Measurements from ENCODE around the gene ATOSA. TPM values are rescaled to one million over a fixed set of nuclear protein-coding genes. Genes with fewer than 3 reads are reported as not detected.

The ATOSA gene
- total and polyA plus RNA-seq, 4 donors: 12.8 to 77.8 (median 26.1) TPM

DNA sequence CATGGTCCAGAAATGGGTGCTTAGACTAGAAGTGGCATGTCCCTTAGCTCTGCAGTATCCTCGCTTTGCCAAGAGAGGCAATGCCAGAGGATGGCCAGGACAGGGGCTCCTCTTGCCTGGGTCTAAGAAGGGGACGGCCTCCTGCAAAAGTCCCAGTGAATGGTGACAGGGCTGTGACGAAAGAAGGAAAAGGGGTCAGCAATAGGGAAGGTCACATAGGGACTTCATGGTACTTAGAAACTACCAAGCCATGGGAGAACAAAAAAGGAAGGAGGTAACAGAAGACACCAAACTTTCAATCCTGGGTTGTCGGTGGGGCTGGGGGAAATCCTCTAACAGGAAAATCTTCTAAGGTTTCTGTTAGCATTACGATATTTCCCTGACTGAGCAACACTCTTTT is 36.2 kb upstream of the ATOSA start:
- WGBS: 74% methylated on average over 5 of the region's 5 CpGs
- Histone ChIP-seq H3K27me3 (ENCODE audit: control insufficient read depth in 4 of 4, insufficient read depth in 4 of 4, low read length in 3 of 4) (no peaks in the 10 kb centered on the region), H3K9ac (ENCODE audit: low read depth in 1 of 2, low read length in 2 of 2) (no peak overlapping the region), H3K36me3 (ENCODE audit: control insufficient read depth in 4 of 4, insufficient read depth in 3 of 4, low read depth in 1 of 4, low read length in 3 of 4) (no peaks in the 10 kb centered on the region), H3K4me3 (ENCODE audit: low read depth in 1 of 3, low read length in 3 of 3) (no peak overlapping the region), H3K9me3 (ENCODE audit: control insufficient read depth in 4 of 4, low read length in 3 of 4) (no peaks in the 10 kb centered on the region), H3K4me1 (ENCODE audit: control insufficient read depth in 4 of 4, insufficient read depth in 4 of 4, low read length in 3 of 4) (peaks cover 0 to 3% (median under 1%) of the 10 kb centered on the region in 4 donors), H3K27ac (ENCODE audit: low read depth in 1 of 2, low read length in 2 of 2) (no peak overlapping the region)
- DNase-seq (ENCODE audit: low spot score): no peak
- TF ChIP-seq EGR1 (IDR thresholded peaks at IDR 0.05; ENCODE audit: low read depth in 2 of 2) (no peak), HNF4A (conservative IDR thresholded peaks at IDR 0.05) (no peak), YY1 (IDR thresholded peaks at IDR 0.05) (no peak), FOXA1 (IDR thresholded peaks at IDR 0.05) (no peak), TAF1 (conservative IDR thresholded peaks at IDR 0.05) (no peak)
- TF ChIP-seq, protein P1, sequence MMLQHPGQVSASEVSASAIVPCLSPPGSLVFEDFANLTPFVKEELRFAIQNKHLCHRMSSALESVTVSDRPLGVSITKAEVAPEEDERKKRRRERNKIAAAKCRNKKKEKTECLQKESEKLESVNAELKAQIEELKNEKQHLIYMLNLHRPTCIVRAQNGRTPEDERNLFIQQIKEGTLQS (IDR thresholded peaks at IDR 0.05): no peak

DNA sequence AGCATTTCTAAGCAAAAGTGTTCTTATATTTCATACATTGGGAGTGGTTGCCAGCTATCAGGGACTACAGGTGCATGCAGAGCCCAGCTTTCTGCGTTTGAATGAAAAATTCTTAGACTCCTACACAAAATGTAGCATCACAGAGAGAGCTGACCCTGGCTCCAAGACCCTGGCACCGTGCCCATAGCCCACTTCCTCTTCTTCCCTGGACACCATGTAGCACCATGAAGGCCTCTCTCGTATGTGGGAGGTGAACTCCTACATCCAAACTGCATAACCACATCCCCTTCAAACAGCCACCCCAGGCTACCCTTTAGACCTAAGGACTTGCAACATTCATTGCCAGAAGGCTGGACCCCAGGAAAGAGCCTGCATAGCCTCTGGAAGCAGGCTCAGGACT is 35.8 kb upstream of the ATOSA start:
- H3K9ac ChIP-seq (ENCODE audit: low read depth in 1 of 2, low read length in 2 of 2): no peak overlapping the region
- H3K27me3 ChIP-seq (ENCODE audit: control insufficient read depth in 4 of 4, insufficient read depth in 4 of 4, low read length in 3 of 4): no peaks in the 10 kb centered on the region
- no peaks in the 10 kb centered on the region for H3K36me3 ChIP-seq (ENCODE audit: control insufficient read depth in 4 of 4, insufficient read depth in 3 of 4, low read depth in 1 of 4, low read length in 3 of 4)
- no peak overlapping the region for H3K27ac ChIP-seq (ENCODE audit: low read depth in 1 of 2, low read length in 2 of 2)
- 71% methylated on average over 3 of the region's 3 CpGs for WGBS
- no peak for TF ChIP-seq GABPA (IDR thresholded peaks at IDR 0.05 in 1 of 2, conservative IDR thresholded peaks at IDR 0.05 in 1 of 2)
- TF ChIP-seq, protein P2, sequence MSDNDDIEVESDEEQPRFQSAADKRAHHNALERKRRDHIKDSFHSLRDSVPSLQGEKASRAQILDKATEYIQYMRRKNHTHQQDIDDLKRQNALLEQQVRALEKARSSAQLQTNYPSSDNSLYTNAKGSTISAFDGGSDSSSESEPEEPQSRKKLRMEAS (IDR thresholded peaks at IDR 0.05): no peak
- no peak for TF ChIP-seq FOXA1 (IDR thresholded peaks at IDR 0.05)
- no peak for TF ChIP-seq FOXA2 (IDR thresholded peaks at IDR 0.05)
- DNase-seq (ENCODE audit: low spot score): no peak
- no peak overlapping the region for H3K4me3 ChIP-seq (ENCODE audit: low read depth in 1 of 3, low read length in 3 of 3)
- peaks cover 2 to 7% (median 4%) of the 10 kb centered on the region in 4 donors for H3K4me1 ChIP-seq (ENCODE audit: control insufficient read depth in 4 of 4, insufficient read depth in 4 of 4, low read length in 3 of 4)
- no peaks in the 10 kb centered on the region for H3K9me3 ChIP-seq (ENCODE audit: control insufficient read depth in 4 of 4, low read length in 3 of 4)

DNA sequence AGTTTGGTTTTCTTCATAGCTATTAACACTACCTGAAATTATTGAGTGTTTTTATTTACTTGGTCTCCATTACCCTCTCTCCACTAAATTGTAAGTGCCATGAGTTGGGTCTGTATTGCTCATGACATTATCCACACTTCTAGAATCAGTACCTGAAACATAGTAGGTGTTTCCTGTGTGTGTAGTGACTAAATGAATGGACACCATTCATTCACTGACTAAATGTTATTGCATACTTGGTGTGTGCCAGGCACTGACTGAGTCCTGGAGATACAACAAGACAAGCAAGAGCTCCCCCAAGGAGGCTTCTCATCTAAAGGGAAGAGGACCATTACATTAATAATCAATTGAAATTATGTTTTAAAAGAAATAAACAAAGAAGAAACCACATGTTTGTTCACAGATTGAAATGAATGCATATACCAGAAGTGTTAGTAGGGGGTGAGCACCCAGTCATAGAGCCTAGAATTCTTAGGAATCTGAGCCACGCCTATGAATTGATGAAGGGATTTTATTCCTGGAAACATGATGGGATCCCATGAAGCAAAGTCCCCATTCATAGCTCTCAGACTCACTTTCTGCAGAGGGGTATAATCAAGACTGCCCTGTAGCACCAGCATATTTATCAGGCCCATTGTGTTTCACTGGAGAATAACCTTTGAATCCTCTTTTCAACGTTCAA is 31.7 kb upstream of the ATOSA start:
- TF ChIP-seq, protein P1 (IDR thresholded peaks at IDR 0.05): no peak
- no peak for TF ChIP-seq TAF1 (conservative IDR thresholded peaks at IDR 0.05)
- TF ChIP-seq EGR1 (IDR thresholded peaks at IDR 0.05; ENCODE audit: low read depth in 2 of 2): no peak
- no peak for TF ChIP-seq HNF4G (IDR thresholded peaks at IDR 0.05)
- TF ChIP-seq, protein P3, sequence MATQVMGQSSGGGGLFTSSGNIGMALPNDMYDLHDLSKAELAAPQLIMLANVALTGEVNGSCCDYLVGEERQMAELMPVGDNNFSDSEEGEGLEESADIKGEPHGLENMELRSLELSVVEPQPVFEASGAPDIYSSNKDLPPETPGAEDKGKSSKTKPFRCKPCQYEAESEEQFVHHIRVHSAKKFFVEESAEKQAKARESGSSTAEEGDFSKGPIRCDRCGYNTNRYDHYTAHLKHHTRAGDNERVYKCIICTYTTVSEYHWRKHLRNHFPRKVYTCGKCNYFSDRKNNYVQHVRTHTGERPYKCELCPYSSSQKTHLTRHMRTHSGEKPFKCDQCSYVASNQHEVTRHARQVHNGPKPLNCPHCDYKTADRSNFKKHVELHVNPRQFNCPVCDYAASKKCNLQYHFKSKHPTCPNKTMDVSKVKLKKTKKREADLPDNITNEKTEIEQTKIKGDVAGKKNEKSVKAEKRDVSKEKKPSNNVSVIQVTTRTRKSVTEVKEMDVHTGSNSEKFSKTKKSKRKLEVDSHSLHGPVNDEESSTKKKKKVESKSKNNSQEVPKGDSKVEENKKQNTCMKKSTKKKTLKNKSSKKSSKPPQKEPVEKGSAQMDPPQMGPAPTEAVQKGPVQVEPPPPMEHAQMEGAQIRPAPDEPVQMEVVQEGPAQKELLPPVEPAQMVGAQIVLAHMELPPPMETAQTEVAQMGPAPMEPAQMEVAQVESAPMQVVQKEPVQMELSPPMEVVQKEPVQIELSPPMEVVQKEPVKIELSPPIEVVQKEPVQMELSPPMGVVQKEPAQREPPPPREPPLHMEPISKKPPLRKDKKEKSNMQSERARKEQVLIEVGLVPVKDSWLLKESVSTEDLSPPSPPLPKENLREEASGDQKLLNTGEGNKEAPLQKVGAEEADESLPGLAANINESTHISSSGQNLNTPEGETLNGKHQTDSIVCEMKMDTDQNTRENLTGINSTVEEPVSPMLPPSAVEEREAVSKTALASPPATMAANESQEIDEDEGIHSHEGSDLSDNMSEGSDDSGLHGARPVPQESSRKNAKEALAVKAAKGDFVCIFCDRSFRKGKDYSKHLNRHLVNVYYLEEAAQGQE (IDR thresholded peaks at IDR 0.05): no peak
- no peak for TF ChIP-seq GABPA (IDR thresholded peaks at IDR 0.05 in 1 of 2, conservative IDR thresholded peaks at IDR 0.05 in 1 of 2)
- TF ChIP-seq JUND (IDR thresholded peaks at IDR 0.05): no peak
- no peak for TF ChIP-seq RXRA (IDR thresholded peaks at IDR 0.05)
- TF ChIP-seq FOXA2 (IDR thresholded peaks at IDR 0.05): no peak
- no peak for TF ChIP-seq HNF4A (conservative IDR thresholded peaks at IDR 0.05)
- TF ChIP-seq SP1 (IDR thresholded peaks at IDR 0.05): no peak
- no peak for TF ChIP-seq NR2F2 (IDR thresholded peaks at IDR 0.05)
- TF ChIP-seq YY1 (IDR thresholded peaks at IDR 0.05): no peak
- TF ChIP-seq FOXA1 (IDR thresholded peaks at IDR 0.05): no peak
- TF ChIP-seq, protein P4, sequence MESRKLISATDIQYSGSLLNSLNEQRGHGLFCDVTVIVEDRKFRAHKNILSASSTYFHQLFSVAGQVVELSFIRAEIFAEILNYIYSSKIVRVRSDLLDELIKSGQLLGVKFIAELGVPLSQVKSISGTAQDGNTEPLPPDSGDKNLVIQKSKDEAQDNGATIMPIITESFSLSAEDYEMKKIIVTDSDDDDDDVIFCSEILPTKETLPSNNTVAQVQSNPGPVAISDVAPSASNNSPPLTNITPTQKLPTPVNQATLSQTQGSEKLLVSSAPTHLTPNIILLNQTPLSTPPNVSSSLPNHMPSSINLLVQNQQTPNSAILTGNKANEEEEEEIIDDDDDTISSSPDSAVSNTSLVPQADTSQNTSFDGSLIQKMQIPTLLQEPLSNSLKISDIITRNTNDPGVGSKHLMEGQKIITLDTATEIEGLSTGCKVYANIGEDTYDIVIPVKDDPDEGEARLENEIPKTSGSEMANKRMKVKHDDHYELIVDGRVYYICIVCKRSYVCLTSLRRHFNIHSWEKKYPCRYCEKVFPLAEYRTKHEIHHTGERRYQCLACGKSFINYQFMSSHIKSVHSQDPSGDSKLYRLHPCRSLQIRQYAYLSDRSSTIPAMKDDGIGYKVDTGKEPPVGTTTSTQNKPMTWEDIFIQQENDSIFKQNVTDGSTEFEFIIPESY (IDR thresholded peaks at IDR 0.05): no peak
- no peak for TF ChIP-seq RAD21 (IDR thresholded peaks at IDR 0.05)
- TF ChIP-seq, protein P5, sequence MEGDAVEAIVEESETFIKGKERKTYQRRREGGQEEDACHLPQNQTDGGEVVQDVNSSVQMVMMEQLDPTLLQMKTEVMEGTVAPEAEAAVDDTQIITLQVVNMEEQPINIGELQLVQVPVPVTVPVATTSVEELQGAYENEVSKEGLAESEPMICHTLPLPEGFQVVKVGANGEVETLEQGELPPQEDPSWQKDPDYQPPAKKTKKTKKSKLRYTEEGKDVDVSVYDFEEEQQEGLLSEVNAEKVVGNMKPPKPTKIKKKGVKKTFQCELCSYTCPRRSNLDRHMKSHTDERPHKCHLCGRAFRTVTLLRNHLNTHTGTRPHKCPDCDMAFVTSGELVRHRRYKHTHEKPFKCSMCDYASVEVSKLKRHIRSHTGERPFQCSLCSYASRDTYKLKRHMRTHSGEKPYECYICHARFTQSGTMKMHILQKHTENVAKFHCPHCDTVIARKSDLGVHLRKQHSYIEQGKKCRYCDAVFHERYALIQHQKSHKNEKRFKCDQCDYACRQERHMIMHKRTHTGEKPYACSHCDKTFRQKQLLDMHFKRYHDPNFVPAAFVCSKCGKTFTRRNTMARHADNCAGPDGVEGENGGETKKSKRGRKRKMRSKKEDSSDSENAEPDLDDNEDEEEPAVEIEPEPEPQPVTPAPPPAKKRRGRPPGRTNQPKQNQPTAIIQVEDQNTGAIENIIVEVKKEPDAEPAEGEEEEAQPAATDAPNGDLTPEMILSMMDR (IDR thresholded peaks at IDR 0.05; ENCODE audit: low read depth, low read length, missing input control): no peak
- TF ChIP-seq, protein P2 (IDR thresholded peaks at IDR 0.05): no peak
- H3K27me3 ChIP-seq (ENCODE audit: control insufficient read depth in 4 of 4, insufficient read depth in 4 of 4, low read length in 3 of 4): no peaks in the 10 kb centered on the region
- H3K27ac ChIP-seq (ENCODE audit: low read depth in 1 of 2, low read length in 2 of 2): no peak overlapping the region
- H3K4me1 ChIP-seq (ENCODE audit: control insufficient read depth in 4 of 4, insufficient read depth in 4 of 4, low read length in 3 of 4): peaks cover 3 to 33% (median 14%) of the 10 kb centered on the region in 4 donors
- no peak overlapping the region for H3K4me3 ChIP-seq (ENCODE audit: low read depth in 1 of 3, low read length in 3 of 3)
- H3K9ac ChIP-seq (ENCODE audit: low read depth in 1 of 2, low read length in 2 of 2): no peak overlapping the region
- no peaks in the 10 kb centered on the region for H3K36me3 ChIP-seq (ENCODE audit: control insufficient read depth in 4 of 4, insufficient read depth in 3 of 4, low read depth in 1 of 4, low read length in 3 of 4)
- no peak for DNase-seq (ENCODE audit: low spot score)
- H3K9me3 ChIP-seq (ENCODE audit: control insufficient read depth in 4 of 4, low read length in 3 of 4): no peaks in the 10 kb centered on the region
- 63% methylated on average over 2 of the region's 2 CpGs for WGBS

Data from liver (tissue), 9 donors.